ENCODE results near the gene KLF14. TPM values are rescaled to one million over a fixed set of nuclear protein-coding genes. Genes with fewer than 3 reads are reported as not detected.

Gene KLF14
- total and polyA plus RNA-seq, 2 of the 13 experiments (the other 11 are each of a cell fraction or from before 2014, with no cell fraction given), result not detected

GRCh38 chr7:130721486-130722277 lies 12.3 kb downstream of the KLF14 start (continued):
- no peak for TF ChIP-seq GTF3A (CRISPR knock-in tag; conservative IDR thresholded peaks at IDR 0.05)
- TF ChIP-seq TCF12 (IDR thresholded peaks at IDR 0.05), result no peak
- no peak for TF ChIP-seq TCF12 (CRISPR knock-in tag; IDR thresholded peaks at IDR 0.05)
- TF ChIP-seq SMC3 (IDR thresholded peaks at IDR 0.05; ENCODE audit: low read length), result peak; percentile 76
- TF ChIP-seq CTCF (CRISPR knock-in tag; IDR thresholded peaks at IDR 0.05), result peak; percentile 90
- TF ChIP-seq THAP11 (CRISPR knock-in tag; IDR thresholded peaks at IDR 0.05), result 0 out of 2 replicates have a peak, but pooled peaks have one; percentile 25
- no peak for TF ChIP-seq RNF219 (CRISPR knock-in tag; IDR thresholded peaks at IDR 0.05)
- no peak for TF ChIP-seq ZNF878 (CRISPR knock-in tag; IDR thresholded peaks at IDR 0.05)
- TF ChIP-seq HMGXB3 (CRISPR knock-in tag; IDR thresholded peaks at IDR 0.05; ENCODE audit: borderline replicate concordance), result no peak
- TF ChIP-seq PRDM4 (CRISPR knock-in tag; IDR thresholded peaks at IDR 0.05; ENCODE audit: borderline replicate concordance), result no peak
- peak; percentile 92 for TF ChIP-seq STAG1 (CRISPR knock-in tag; IDR thresholded peaks at IDR 0.05)
- TF ChIP-seq SMAD9 (CRISPR knock-in tag; IDR thresholded peaks at IDR 0.05), result no peak
- 0 out of 2 replicates have a peak, but pooled peaks have one; percentile 23 for TF ChIP-seq SALL1 (CRISPR knock-in tag; IDR thresholded peaks at IDR 0.05)
- no peak for TF ChIP-seq ZMAT5 (CRISPR knock-in tag; IDR thresholded peaks at IDR 0.05; ENCODE audit: borderline replicate concordance, low read depth)
